ENCODE data around the gene UBE2F.

DNA sequence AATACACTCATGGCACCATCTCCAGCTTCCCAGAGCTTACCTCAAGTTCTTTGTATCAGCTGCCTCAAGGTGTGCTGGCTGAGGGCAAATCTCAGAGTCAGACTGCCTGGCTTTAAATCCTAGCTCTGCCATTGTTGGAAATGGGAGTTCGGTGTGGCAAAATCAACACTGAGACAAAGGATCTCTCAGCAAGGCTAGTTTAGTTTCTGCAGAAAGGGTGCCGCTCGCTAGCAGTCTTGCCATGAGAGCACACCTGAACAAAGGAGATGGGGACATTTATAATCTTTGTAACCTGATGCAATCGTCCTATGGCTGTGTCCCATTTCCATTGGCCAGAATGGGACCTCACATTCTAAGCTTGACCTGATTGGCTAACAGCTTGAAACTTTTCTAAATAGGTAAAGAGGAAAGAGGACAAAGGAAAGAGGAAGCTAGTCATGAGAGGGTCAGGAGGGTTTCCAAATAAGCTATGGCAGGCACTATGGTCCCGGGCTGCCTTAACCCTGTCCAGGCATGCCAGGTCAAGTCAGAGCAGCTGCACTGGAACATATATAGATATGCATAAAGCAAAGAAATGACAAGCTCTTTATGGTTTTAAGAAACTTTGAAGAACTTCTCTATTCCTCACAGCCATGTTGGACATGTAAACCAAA lies 4.3 kb upstream of the UBE2F start:
- TF ChIP-seq POLR2AphosphoS5 (IDR thresholded peaks at IDR 0.05) (no peak), CTCF (IDR thresholded peaks at IDR 0.05) (no peak)
